Heart left ventricle (tissue), 16 donors: ENCODE measurements around the gene SLC6A3. TPM values are rescaled to one million over a fixed set of nuclear protein-coding genes. Genes with fewer than 3 reads are reported as not detected.
A peak's percentile ranks its signal among the peaks of the same experiment; 100 is the strongest.

Source experiments
- ATAC-seq, 4 donors: fragments of 200-7000 bp; cut with Tn5 transposase; one replicate each; pipeline ENCODE4 v1.9.1; 2020 to 2022; ENCODE audit warnings: moderate library complexity in 4 of 4, mild to moderate bottlenecking in 3 of 4, moderate number of reproducible peaks in 1 of 4
- DNase-seq, 5 donors: peaks; one replicate each; pipeline ENCODE4 v3.0.0-alpha.2; 2020
- H3K27ac ChIP-seq, 12 donors: fragments of 200-600 bp; sonication (generic) in 4 of 12; one replicate each; pipeline versions ENCODE4 v1.5.0 to v1.8.0; 2016 to 2022; ENCODE audit warnings: mild to moderate bottlenecking in 2 of 12
- H3K27me3 ChIP-seq, 9 donors: fragments of 200-600 bp; sonication (generic) in 2 of 9; one replicate each; pipeline versions ENCODE4 v1.5.1 to v1.8.0; 2016 to 2022; ENCODE audit warnings: mild to moderate bottlenecking in 3 of 9
- H3K36me3 ChIP-seq, 9 donors: fragments of 200-600 bp; sonication (generic) in 2 of 9; one replicate each; pipeline versions ENCODE4 v1.5.0 to v1.8.0; 2018 to 2022; ENCODE audit warnings: mild to moderate bottlenecking in 2 of 9
- H3K4me1 ChIP-seq, 12 donors: fragments of 200-600 bp; sonication (generic) in 4 of 12; one replicate each; pipeline versions ENCODE4 v1.5.0 to v1.8.0; 2016 to 2022; ENCODE audit warnings: mild to moderate bottlenecking in 3 of 12
- H3K4me3 ChIP-seq, 12 donors: fragments of 200-600 bp; sonication (generic) in 4 of 12; one replicate each; pipeline versions ENCODE4 v1.5.0 to v1.8.0; 2017 to 2022; ENCODE audit warnings: mild to moderate bottlenecking in 9 of 12, moderate library complexity in 4 of 12
- H3K9me3 ChIP-seq, 12 donors: fragments of 200-600 bp; sonication (generic) in 4 of 12; one replicate each; pipeline versions ENCODE4 v1.5.0 to v1.8.0; 2016 to 2022; ENCODE audit warnings: mild to moderate bottlenecking in 1 of 12
- POLR2A ChIP-seq, 2 donors: fragments of 450-650 bp; IDR thresholded peaks; one replicate each; pipeline ENCODE4 v1.6.1; 2017; ENCODE audit warnings: antibody characterized with exemption in 2 of 2, mild to moderate bottlenecking in 2 of 2, moderate library complexity in 2 of 2
- WGBS, 4 donors: extraction: QIAGEN DNeasy Blood & Tissue Kit in 2 of 4; methylation state at CpG; one replicate each; pipeline versions ENCODE4 v1.1.5 to v1.1.7; 2013 to 2018; 5-methylcytosine and 5-hydroxymethylcytosine counted together
- intact Hi-C, 10 donors: fragments of 100-400 bp; cut with DNase I; formaldehyde crosslinking; loops; one replicate each; pipeline versions ENCODE4 v1.11.1 to v1.14.2; 2022
- polyA plus RNA-seq, 2 donors: library from polyadenylated mRNA; stranded (reverse); fragments of 200-250 nt; gene quantifications; one replicate each; pipeline ENCODE4 v1.2.3, GENCODE V29; 2013
- total RNA-seq, 9 donors: library from RNA; depleted of rRNA in 2 of 9; stranded (reverse); fragments of >200 nt in 2 of 9; fragmentation: NEBNext Ultra II Directional in 3 of 9; extraction: Animal tissue kit (Norgen Biotek cat#: 25700) in 3 of 9; gene quantifications; one replicate each; pipeline versions ENCODE4 v1.1.0 to v1.2.4, GENCODE V29; 2016 to 2023
- TF ChIP-seq, protein P1 (sequence below), 12 donors: fragments of 200-600 bp; sonication (generic) in 4 of 12; IDR thresholded peaks; one replicate each; pipeline versions ENCODE4 v1.5.0 to v1.8.0; 2018 to 2022; ENCODE audit warnings: antibody characterized with exemption in 12 of 12, mild to moderate bottlenecking in 5 of 12
- donor health status: ischemic (EF 13 %, LVEDD 7.1; RV severe dilation, severe dysfunction).
- donor health status: healthy with polysubstance abuse.
- donor health status: DM: no; HTN: yes; CAD: no.
- donor health status: DM: no; HTN: no; CAD: no.
- donor health status: ischemic (EF 25% LVEDD 6.9; RV normal size, moderate dysfunction).
- donor health status: ischemic (EF 25% LVEDD 5.7; RV mildly dilated, moderate dysfunction).
- donor health status: healthy.
- donor health status: DM: yes; HTN: yes; CAD: no.
- donor health status: ischemic (EF 35%, LVEDD 5.7; RV mildly dilated, moderate dysfunction).
- donor health status: nonischemic (EF 11% LVEDD 7.7; RV severe dilation, severe dysfunction).
- donor health status: DM: yes; HTN: yes; CAD: no.
- donor health status: PGD.
- donor health status: ischemic (EF 29% LVEDD 5.4; RV normal size, mild dysfunction).
- donor health status: nonischemic (EF 23%, LVEDD 6.1; RV moderate dilation, normal function).

Gene SLC6A3
- total and polyA plus RNA-seq, 11 donors = 0.06 to 0.29 (median 0.11) TPM; not detected in 7

DNA sequence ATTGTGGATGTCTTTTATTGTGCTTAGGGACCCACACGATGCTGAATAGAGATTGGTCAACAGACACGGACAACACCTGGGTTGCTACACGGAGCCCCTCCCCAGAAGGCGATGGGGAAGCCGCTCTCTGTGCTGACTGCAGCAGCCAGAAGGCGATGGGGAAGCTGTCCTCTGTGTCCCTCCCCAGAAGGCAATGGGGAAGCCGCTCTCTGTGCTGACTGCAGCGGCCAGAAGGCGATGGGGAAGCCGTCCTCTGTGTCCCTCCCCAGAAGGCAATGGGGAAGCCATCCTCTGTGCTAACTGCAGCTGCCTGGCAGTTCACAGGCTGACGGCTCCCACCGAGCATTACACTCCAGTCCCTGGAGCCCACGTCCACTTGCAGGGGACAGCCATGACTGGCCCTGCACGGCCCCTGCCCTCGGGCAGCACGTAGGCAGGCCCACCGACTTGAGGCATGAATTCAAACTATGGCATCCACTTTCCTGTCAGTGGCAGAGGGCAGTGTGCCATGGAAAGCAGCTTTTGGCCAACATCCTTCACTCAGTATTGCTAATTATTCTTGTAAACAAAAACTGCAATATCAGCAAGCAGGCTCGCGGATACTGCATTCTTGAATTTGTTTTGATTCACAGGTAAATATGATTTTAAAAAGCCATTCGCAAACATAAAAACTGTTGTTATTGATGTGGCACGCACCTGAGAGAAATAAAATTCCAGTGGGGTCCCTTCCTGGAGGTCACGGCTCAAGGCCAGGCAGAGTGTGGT, 52.3 kb downstream of the SLC6A3 start:
- H3K4me3 ChIP-seq = no peak overlapping the region
- DNase-seq (peak in 3 of 5 donors; percentile 19 to 47 (median 24)), ATAC-seq (peak in 1 of 4 donors; percentile 20)
- peaks cover 0 to under 1% (median 0%) of the 10 kb centered on the region in 12 donors for H3K9me3 ChIP-seq
- no peaks in the 10 kb centered on the region for H3K36me3 ChIP-seq
- no peak overlapping the region for H3K27ac ChIP-seq
- intact Hi-C loops = no loop called here
- 68 to 74% (median 69%) methylated on average over 20 to 22 of the region's 22 CpGs for WGBS, 4 donors
- TF ChIP-seq, protein P1, sequence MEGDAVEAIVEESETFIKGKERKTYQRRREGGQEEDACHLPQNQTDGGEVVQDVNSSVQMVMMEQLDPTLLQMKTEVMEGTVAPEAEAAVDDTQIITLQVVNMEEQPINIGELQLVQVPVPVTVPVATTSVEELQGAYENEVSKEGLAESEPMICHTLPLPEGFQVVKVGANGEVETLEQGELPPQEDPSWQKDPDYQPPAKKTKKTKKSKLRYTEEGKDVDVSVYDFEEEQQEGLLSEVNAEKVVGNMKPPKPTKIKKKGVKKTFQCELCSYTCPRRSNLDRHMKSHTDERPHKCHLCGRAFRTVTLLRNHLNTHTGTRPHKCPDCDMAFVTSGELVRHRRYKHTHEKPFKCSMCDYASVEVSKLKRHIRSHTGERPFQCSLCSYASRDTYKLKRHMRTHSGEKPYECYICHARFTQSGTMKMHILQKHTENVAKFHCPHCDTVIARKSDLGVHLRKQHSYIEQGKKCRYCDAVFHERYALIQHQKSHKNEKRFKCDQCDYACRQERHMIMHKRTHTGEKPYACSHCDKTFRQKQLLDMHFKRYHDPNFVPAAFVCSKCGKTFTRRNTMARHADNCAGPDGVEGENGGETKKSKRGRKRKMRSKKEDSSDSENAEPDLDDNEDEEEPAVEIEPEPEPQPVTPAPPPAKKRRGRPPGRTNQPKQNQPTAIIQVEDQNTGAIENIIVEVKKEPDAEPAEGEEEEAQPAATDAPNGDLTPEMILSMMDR (IDR thresholded peaks at IDR 0.05) = no peak
- no peak for TF ChIP-seq POLR2A (IDR thresholded peaks at IDR 0.05)
- peaks cover 0 to 55% (median 10%) of the 10 kb centered on the region in 9 donors for H3K27me3 ChIP-seq
- no peaks in the 10 kb centered on the region for H3K4me1 ChIP-seq

DNA sequence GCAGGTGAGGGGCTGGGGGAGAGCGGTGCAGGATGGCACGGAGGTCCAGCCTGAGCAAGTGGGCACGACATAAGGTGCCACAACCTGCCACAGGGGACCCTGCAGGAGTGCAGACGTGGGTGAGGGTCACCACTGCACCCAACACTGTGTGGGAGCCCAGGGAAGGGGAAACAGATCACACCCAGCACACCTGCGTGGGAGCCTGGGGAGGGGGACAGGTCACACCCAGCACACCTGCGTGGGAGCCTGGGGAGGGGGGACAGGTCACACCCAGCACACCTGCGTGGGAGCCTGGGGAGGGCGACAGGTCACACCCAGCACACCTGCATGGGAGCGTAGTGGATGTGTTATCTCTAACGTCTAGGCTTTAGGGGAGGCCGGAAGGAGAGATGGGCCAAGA, 53.0 kb downstream of the SLC6A3 start:
- peak in 2 of 5 donors; percentile 18 to 44 for DNase-seq
- WGBS, 4 donors = 56 to 76% (median 73%) methylated on average over 11 of the region's 11 CpGs
- no peak overlapping the region for H3K4me3 ChIP-seq
- intact Hi-C loops = no loop called here
- ATAC-seq = no peak
- H3K4me1 ChIP-seq = no peaks in the 10 kb centered on the region
- peaks cover 0 to 55% (median 10%) of the 10 kb centered on the region in 9 donors for H3K27me3 ChIP-seq
- H3K36me3 ChIP-seq = no peaks in the 10 kb centered on the region
- H3K27ac ChIP-seq = no peak overlapping the region
- TF ChIP-seq, protein P1 (IDR thresholded peaks at IDR 0.05) = no peak
- no peak for TF ChIP-seq POLR2A (IDR thresholded peaks at IDR 0.05)
- H3K9me3 ChIP-seq = no peaks in the 10 kb centered on the region

DNA sequence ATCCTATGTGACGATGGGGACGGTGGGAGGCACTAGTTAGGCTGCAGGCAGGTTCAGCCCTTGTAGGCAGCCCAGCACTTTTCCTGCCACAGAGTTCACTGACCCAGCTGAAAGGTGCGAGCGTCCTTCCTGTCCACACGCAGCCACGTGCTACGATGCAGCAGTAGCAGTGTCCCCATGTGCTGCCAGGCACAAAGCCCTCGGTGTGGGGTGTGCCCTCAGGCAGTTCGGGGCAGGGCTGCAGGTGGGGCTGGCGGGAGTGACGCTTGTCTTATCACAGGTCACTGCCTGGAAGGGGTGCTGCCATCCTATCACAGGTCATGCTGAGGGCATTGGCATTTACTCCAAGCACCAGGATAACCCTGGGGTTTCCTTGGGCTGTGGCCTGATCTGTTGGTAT, 53.5 kb downstream of the SLC6A3 start:
- H3K27me3 ChIP-seq = peaks cover 0 to 55% (median 12%) of the 10 kb centered on the region in 9 donors
- TF ChIP-seq POLR2A (IDR thresholded peaks at IDR 0.05) = no peak
- TF ChIP-seq, protein P1 (IDR thresholded peaks at IDR 0.05) = no peak
- 55 to 63% (median 60%) methylated on average over 10 to 11 of the region's 11 CpGs for WGBS, 4 donors

DNA sequence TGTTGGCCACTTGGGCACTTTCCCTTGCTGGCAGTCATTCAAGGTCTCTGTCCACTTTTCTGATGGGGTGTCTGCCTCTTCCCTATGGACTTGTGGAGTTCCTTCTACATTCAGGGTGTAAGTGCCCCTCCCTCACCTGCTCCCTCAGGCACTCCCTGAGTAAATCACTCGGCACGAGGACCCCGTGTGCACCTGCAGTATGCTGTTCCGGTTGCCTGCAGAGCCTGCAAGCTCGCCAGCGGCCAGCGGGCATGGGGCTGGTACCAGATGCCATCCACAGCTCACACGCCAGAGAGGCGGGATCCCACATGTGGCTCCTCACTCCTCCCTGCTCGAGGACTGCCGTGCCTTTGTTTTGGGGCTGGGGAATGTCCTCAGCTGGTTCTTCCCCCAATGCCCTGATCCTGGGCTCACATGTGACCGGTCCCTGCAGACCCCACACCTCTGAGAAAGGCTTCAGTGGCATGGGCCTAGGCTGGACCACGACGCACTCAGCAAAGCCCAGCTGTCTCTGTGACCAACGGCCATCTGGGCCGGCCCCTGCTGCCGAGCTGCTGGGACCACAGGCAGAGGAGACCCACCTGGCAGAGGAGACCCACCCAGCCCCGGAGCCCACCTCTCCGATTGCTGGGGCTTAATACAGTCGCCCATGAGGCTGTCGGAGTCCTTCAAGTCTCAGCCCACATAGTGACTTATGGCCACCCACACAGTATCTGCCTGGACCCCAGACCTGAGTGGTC, 54.2 kb downstream of the SLC6A3 start:
- 74 to 83% (median 80%) methylated on average over 12 to 21 of the region's 21 CpGs for WGBS, 4 donors
- intact Hi-C loops = no loop called here
- H3K4me3 ChIP-seq = no peak overlapping the region
- H3K27ac ChIP-seq = no peak overlapping the region
- H3K9me3 ChIP-seq = no peaks in the 10 kb centered on the region
- ATAC-seq (no peak), DNase-seq (peak in 2 of 5 donors; percentile 7 to 30)
- H3K4me1 ChIP-seq = peaks cover 0 to 7% (median 4%) of the 10 kb centered on the region in 12 donors
- peaks cover 0 to 53% (median 9%) of the 10 kb centered on the region in 9 donors for H3K27me3 ChIP-seq
- TF ChIP-seq, protein P1 (IDR thresholded peaks at IDR 0.05) = no peak
- no peak for TF ChIP-seq POLR2A (IDR thresholded peaks at IDR 0.05)
- no peaks in the 10 kb centered on the region for H3K36me3 ChIP-seq

More for the DNA sequence above, 53.5 kb downstream of the SLC6A3 start:
- Histone ChIP-seq H3K36me3 (no peaks in the 10 kb centered on the region), H3K9me3 (no peaks in the 10 kb centered on the region), H3K27ac (no peak overlapping the region), H3K4me1 (peaks cover 0 to 1% (median 0%) of the 10 kb centered on the region in 12 donors), H3K4me3 (no peak overlapping the region)
- no peak for ATAC-seq
- intact Hi-C loops = no loop called here
- DNase-seq = peak in 1 of 5 donors; percentile 21
